Adipose tissue (tissue), 3 donors: Measurements from ENCODE around the gene HSP90B1. TPM values are rescaled to one million over a fixed set of nuclear protein-coding genes. Genes with fewer than 3 reads are reported as not detected.

Experiments
- H3K27ac ChIP-seq: one replicate; pipeline ENCODE4 v1.5.1; 2013; ENCODE audit warnings: low read depth, low read length
- WGBS, 3 donors: extraction: QIAGEN DNeasy Blood & Tissue Kit; methylation state at CpG; one replicate each; pipeline ENCODE4 v1.1.7; 2013; 5-methylcytosine and 5-hydroxymethylcytosine counted together
- polyA plus RNA-seq, 3 donors: library from polyadenylated mRNA; stranded (reverse); fragments of 200-250 nt; gene quantifications; one replicate each; pipeline ENCODE4 v1.2.3, GENCODE V29; 2013
- donor health status: healthy with polysubstance abuse.
- donor health status: Bipolar disorder and iron deficiency.
- donor health status: healthy.

The HSP90B1 gene
- 100 to 1,000 TPM; 309 to 379 (median 310) TPM for polyA plus RNA-seq

DNA sequence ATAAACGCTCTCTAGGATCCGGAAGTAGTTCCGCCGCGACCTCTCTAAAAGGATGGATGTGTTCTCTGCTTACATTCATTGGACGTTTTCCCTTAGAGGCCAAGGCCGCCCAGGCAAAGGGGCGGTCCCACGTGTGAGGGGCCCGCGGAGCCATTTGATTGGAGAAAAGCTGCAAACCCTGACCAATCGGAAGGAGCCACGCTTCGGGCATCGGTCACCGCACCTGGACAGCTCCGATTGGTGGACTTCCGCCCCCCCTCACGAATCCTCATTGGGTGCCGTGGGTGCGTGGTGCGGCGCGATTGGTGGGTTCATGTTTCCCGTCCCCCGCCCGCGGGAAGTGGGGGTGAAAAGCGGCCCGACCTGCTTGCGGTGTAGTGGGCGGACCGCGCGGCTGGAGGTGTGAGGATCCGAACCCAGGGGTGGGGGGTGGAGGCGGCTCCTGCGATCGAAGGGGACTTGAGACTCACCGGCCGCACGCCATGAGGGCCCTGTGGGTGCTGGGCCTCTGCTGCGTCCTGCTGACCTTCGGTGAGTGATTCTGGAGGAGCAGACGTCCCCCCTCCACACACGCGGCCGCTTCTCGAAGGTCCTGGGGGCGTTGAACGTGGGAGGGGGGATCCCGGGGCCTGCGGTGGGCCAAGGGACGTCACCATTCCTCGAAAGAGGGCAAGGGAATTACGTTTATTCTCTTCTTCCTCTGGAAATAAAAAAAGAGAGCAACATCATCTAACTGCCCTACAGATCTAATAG is at the start of gene HSP90B1:
HSP90B1 (plus strand) TSS at position 377 of the 753 bp plus-strand sequence; CDS start at position 483, 106 bp downstream.
- WGBS, 3 donors: 0 to 1% (median 1%) methylated on average over 56 of the region's 56 CpGs
- peak within 1 kb of the TSS; percentile 56 for H3K27ac ChIP-seq

DNA sequence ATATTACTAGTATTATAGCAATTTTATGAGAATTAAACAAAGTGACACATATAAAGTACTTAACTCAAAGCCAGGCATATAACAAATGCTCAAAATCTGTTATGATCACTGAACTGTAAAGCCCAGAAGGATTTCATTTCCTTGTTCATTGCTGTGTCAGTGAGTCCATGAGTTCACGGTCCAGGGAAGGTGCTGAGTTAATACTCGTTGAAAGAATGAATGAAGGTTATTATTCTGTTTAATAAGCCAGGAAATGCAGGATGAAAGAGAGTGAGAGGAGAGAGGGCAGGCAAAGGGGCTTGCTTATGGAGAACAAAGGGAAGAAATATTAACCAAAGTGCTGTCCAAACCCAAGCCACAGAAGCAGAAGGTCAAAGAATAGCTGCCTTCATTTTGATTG is 48.9 kb upstream of the HSP90B1 start:
- 42 to 56% (median 56%) methylated on average over 2 of the region's 2 CpGs for WGBS, 3 donors
- H3K27ac ChIP-seq: no peak overlapping the region

DNA sequence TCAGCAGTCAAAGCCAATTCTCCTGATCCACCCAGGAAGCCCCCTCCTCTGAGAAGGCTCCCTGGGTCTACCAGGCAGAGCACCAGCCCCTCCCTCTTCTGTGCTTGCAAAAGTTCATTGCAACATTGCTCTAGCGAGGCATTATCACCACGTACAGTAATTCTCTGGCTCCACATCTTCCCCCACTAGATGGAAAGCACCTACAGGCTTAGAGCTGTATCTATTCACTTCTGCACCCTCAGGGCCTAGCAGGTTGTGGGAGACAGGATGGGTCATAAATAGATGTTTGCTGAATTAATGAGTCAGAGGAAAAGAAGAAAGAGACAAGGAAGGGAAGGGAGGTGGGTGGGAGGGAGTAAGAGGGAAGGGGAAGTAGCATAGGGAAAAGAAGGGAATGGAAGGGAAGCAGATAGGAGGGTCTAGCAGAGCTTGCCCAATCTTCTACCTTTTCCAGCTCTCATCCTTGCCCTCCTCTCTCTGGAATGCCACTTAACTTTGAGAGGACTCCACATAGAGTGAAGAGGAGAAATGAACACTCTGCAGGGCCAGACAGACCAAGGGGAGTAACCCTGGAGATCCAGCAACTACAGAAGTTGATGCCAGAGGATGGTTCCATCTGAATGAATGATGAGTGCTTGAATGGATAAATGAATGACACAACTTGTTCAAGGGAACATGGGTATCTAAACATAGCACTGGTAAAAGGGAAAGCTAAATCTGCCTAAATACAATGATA is 47.2 kb upstream of the HSP90B1 start:
- no peak overlapping the region for H3K27ac ChIP-seq
- WGBS, 3 donors: 30 to 78% (median 36%) methylated on average over 2 of the region's 2 CpGs

DNA sequence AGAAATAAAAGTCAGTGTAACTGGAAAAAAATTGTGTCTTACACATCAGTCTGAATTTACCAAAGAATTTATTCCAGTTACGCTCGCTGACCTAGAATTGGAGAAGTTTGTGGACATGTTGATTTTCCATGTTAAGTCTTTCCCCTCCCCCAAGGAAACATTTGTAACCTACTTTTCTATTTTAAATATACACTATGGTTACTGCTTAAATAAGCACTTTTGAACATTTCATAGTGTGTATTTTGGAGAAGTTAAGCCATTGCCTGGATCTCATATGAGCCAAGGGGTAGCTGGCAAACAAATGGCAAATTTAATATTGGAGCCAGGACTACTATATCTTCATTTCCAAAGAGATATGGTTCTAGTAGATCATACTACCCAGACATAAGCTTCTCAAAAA is 46.3 kb upstream of the HSP90B1 start:
- 83 to 89% (median 83%) methylated on average over 2 of the region's 2 CpGs for WGBS, 3 donors
- no peak overlapping the region for H3K27ac ChIP-seq

DNA sequence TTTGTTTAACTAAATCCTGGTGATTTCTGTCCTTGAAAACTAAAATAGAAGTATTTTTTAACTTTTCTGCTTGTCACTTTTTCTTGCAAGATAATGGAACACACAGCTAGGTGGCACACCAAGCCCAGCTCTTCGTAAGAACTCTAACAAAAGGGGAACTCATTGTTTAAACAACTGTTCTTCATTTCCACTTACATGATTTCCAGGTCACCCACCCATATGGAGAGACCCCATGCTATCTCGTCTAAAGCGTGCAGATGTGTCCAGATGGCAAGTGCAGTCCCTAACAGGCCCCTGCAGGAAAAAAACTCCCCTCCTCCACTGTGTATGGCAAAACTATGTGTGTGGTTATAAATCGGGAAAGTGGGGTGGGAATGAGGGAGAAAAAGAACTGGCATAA is 45.9 kb upstream of the HSP90B1 start:
- WGBS, 3 donors: 20 to 32% (median 24%) methylated on average over 4 of the region's 4 CpGs
- H3K27ac ChIP-seq: no peak overlapping the region

DNA sequence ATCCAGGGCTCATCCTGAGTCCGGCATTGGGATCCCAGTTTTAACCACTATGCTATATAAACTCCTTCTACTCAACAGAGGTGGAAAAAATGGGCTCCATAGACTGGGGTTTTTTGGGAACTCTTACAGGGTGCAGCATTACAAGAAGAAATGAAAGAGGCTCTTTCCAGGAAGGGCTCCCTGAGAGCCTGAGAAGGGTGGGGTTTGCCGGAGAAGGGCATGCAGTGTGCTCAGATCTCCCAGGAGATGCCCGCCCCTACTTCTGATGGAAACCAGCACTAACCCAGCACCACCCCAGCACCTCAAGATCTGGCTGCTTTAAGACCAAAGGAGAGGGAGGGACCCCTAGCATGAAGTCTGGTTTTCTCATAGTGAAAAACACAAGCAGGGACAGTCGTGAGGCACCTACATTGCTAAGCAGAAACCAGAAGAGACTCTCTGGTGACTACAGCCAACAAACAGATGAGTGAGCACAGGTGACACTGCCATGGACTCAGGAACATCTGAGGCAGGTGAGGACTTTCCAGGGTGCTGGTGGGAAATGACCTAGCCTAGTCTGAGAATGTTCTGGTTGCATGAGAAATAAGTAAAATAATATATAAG is 43.9 kb upstream of the HSP90B1 start:
- no peak overlapping the region for H3K27ac ChIP-seq
- 59 to 81% (median 65%) methylated on average over 4 of the region's 4 CpGs for WGBS, 3 donors

DNA sequence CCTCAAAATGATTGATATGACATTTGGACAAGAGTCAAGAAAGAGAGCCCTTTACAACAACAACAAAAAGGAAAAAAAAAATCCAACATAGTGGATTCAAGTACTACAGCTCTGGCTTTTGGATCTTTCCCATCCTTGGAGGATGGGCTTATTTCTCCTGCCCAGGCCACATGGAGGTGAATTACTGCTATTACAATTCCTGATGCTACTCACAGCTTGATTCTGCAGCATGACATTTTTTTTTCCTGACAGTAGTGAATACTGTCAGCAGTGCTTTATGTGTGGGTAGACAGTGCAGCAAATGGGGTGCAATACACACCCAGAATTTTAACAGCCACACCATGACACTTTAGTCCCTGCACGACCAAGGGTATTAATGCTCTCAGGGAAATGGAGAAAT is 42.5 kb upstream of the HSP90B1 start:
- WGBS, 3 donors: 69 to 76% (median 75%) methylated on average over 1 of the region's 1 CpG
- H3K27ac ChIP-seq: no peak overlapping the region

DNA sequence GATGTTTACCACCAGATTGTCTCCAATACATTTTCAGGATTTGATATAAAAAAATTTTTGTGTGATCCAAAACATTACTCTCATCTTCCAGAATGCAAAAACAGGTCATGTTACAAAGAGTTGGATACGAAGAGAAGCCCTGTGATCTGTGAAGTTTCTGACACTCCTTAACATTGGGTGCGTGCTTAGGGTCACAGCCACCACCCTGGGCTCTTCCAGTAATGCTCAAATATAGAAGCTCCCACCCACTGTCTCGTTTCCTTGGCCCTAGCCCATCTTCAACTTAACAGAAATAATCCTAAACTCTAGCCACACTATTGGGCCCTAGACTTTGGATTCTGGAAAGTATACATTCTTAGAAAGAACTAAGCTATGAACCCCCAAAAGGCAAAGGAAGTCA is 32.9 kb upstream of the HSP90B1 start:
- 62 to 75% (median 68%) methylated on average over 3 of the region's 3 CpGs for WGBS, 3 donors
- H3K27ac ChIP-seq: no peak overlapping the region

DNA sequence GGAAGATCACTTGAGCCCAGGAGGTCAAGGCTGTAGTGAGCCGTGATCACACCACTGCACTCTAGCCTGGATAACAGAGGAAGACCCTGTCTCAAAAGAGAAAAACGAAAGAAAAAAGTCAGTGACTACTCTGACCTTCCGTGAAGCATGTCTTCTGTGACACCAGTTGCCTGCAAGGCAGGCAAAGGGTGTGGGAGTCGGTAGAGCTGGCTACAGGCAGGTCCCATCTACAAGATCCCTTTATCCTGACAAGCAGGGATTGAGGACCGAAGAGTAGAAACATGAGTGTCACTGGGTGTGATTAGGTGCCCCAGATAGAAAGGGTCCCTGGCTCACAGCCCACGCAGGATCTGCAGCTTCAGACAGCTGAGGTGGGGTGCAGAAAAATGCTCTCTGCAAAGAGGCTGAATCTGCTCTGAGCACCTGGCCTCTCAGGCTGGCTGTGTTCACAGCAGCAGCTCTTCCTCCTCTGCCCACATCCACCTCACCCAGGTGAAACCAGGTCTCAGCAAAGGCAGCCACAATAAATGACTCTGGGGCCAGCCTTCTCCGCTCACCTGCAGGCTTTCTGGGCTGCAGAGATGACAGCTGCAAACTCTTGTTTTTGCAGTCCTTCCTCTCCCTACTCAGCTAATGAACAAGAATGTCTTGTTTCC is 28.6 kb upstream of the HSP90B1 start:
- WGBS, 3 donors: 63 to 80% (median 70%) methylated on average over 7 of the region's 7 CpGs
- no peak overlapping the region for H3K27ac ChIP-seq

DNA sequence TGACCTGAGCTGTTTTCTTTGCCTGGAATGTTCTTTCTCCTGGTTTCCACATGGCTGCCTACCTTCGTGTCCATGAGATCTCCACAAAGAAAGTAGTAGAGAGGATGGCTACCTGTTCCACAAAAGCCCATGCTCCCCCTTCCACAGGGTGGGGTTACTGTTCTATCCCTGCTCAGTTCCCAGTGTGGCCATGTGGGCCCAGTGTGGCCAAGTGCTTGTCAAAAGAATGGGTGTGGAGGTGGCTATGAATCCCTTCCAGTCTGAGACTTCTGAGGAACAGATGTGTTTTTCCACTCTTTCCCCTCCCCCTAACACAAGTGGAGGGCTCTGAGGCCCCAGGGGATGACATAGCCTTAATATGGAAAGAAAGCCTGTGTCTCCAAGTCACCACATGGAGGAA is 26.2 kb upstream of the HSP90B1 start:
- 75 to 94% (median 76%) methylated on average over 1 of the region's 1 CpG for WGBS, 3 donors
- H3K27ac ChIP-seq: no peak overlapping the region

DNA sequence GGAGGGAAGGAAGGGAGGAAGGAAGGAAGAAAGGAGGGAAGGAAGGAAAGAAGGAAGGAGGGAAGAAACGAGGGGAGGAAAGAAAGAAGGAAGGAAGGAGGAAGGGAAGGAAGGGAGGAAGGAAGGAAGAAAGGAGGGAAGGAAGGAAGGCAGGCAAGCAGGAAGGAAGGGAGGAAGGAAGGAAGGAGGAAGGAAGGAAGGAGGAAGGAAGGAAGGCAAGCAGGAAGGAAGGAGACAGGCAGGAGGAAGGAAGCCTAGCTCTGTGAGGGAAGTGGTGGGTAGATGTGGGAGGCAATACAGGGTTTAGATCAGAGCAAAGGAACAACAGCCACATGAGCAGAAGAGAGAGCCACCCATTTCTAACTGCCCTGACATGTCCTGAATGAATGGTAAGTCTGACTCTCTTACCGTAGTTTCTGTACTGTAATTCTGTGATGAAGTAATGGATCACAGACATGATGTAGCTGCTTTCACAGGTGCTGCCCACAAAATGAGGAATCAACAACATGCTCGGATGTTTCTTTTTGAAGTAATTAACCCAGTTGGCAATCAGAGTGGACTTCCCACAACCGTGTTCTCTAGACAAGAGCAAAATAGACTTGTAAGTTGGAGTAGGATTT is 24.4 kb upstream of the HSP90B1 start:
- 59 to 75% (median 61%) methylated on average over 4 of the region's 4 CpGs for WGBS, 3 donors

DNA sequence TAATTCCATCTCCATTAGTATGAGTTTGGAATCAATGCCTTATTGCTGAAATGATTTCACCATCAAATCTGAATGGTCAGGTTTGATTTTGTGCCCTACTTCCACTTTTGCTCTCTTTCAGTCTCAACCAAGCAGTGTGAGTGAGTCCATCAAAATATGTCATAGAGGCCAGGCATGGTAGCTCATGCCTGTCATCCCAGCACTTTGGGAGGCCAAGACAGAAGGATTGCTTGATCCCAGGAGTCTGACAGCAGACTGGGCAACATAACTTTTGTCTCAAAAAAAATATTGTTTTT is 22.0 kb upstream of the HSP90B1 start:
- H3K27ac ChIP-seq: no peak overlapping the region

More for the DNA sequence above, 24.4 kb upstream of the HSP90B1 start:
- no peak overlapping the region for H3K27ac ChIP-seq

DNA sequence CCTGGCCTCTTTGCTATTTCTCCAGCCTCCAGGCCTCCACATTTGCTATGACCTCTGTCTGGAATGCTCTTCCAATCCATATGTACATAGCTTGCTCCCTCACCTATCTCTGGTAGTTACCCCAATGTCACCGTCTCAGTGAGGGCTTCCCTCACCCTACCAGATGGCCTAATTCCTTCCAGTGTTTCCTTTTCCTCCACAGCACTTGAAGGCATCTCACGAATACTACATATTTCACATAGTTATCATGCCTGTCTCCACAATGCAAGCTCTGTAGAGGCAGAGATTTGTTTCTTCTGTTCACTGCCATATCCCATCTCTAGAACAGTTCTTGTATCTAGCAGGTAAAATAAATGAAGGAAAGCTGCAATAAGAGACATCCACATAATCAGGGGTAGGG is 21.3 kb upstream of the HSP90B1 start:
- H3K27ac ChIP-seq: no peak overlapping the region
- 41 to 61% (median 45%) methylated on average over 2 of the region's 2 CpGs for WGBS, 3 donors

DNA sequence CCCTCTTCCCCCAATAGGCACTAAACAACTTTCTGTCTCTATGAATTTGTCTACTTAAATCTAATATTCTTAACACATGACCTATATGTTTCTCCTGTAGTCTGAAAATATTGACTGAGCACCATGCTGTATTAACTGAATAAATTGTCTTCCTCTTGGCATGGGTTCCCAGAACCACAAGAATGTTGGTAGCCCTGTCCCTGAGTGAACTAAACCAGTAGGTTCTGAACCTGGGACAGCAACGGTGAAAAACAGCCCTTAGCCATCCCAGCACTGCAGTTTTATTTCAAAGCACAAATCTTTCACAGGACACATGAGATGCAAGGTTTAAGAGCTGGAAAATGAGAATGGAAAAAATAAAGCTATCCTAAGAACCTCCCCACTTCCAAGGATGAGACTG is 20.4 kb upstream of the HSP90B1 start:
- no peak overlapping the region for H3K27ac ChIP-seq
- 69 to 88% (median 85%) methylated on average over 1 of the region's 1 CpG for WGBS, 3 donors

DNA sequence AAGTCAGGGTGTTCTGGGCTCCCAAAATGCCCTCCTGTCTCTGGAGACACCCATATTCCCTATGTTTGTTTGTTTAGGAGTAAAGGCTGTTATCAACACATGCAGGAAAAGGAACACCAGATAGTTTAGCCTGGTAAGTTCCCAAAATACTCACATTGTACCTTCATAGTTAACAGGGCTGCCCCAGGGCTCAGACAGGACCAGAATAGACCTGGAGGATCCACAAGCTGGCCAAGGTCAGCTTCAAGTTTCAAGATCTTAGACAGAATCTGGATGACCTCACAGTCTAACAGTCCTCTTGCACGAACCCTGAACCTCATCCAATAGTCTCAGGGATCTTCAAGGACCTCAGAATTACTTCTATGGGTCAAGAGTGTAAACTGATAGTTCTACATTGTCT is 18.1 kb upstream of the HSP90B1 start:
- 67 to 91% (median 83%) methylated on average over 1 of the region's 1 CpG for WGBS, 3 donors
- H3K27ac ChIP-seq: no peak overlapping the region

DNA sequence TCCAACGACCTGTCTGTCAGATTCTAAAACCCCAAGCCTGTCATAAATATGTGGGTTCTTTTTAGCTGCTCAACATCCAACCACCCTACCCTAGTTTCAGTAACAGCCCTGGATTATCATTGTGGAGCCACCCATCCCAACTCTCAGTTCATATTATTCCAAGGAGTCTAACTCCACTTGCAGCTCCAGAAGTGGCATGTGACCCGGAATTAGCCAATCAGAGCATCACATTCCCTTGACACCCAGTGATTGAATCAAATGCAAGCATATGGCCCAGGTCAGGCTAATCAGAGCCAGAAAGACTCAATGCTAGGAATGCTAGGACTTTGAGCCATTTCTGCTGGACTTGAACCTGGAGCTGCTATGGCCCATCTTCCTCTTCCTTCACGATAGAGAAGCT is 17.1 kb upstream of the HSP90B1 start:
- H3K27ac ChIP-seq: no peak overlapping the region
- WGBS, 3 donors: 82 to 90% (median 90%) methylated on average over 3 of the region's 3 CpGs

DNA sequence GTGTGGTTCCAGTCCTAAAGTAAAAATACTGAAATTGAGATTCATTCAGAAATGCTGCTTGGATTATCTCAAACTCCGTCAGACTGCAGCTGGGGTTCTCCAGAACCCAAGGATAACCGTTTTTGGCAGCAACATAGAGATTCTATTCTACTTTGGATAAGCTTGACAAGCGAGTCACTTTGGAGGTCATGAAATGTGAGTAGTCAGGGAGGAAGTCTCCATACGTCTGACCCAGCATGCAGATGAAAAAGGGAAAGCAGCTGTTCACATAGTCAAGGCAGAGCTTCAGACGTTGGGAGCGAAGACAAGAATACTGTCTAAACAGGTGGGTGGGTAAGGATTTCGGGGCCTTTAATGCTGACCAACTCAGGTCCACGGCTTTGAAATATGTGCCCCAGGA is 14.9 kb upstream of the HSP90B1 start:
- 68 to 81% (median 78%) methylated on average over 8 of the region's 8 CpGs for WGBS, 3 donors
- H3K27ac ChIP-seq: no peak overlapping the region

DNA sequence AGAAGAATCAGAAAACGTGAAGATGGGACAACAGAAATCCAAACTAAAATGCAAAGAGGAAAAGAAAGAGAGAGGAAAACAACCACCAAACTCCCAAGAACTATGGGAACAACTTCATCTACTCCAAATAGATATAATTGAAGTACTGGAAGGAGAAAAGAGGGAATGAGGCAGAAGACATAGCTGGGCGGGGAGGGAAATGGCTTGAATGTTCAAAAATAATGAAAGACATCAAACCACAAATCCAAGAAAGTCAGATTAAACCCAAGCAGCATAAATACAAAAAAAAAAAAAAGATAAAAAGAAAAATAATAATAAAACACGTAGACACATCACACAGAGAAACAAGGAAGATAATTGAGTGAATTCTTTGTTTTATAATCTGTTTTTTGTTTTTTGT is 12.3 kb upstream of the HSP90B1 start:
- 65 to 85% (median 80%) methylated on average over 3 of the region's 3 CpGs for WGBS, 3 donors
- no peak overlapping the region for H3K27ac ChIP-seq
